GM21381 (cell line): ENCODE data around the gene GOLGB1.

Experiments
- ATAC-seq: cut with Tn5 transposase; IDR thresholded peaks from one replicate; pipeline ENCODE4 v1.9.1; 2021; ENCODE audit warnings: mild to moderate bottlenecking, moderate library complexity; ENCODE audit not compliant: unreplicated experiment

The GOLGB1 gene

GRCh38 chr3:121645054-121645453 is 104.5 kb downstream of the GOLGB1 start:
- no peak for ATAC-seq

GRCh38 chr3:121642601-121643314 is 106.8 kb downstream of the GOLGB1 start:
- ATAC-seq = no peak

GRCh38 chr3:121641127-121641526 is 108.4 kb downstream of the GOLGB1 start:
- no peak for ATAC-seq

DNA sequence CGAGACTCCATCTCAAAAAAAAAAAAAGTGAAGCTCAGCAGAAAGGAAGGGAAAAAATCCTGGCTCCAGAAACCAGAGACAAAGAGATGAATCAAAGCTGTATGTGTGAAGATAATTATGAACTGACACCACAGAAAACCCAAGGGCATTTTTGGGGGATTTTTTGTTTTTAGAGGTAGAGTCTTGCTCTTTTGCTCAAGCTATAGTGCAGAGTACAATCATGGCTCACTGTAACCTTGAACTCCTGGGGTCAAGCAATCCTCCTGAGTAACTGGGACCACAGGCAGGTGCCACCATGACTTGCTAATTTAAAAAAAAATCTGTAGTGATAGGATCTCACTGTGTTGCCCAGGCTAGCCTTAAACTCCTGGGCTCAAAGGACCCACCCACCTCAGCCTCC is 111.6 kb downstream of the GOLGB1 start:
- ATAC-seq = no peak

DNA sequence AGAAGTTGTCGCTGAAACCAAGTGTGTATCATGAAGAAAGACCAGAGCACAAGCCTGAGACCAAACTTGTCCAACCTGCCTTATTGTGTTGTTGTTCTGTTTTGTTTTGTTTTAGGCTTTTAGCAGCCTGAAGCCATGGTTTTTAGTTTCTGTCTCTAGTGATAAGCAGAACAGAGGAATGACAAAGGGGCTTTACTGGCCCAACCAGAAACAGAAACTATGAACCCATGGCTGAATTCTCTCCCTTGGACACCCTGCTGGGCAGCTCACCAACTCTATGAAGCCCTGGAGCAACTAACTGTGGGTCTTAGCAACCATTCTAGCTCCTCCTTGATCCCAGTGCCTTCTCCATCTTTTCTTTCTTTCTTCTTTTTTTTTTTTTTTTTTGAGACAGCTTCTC is 119.2 kb downstream of the GOLGB1 start:
- ATAC-seq = no peak

DNA sequence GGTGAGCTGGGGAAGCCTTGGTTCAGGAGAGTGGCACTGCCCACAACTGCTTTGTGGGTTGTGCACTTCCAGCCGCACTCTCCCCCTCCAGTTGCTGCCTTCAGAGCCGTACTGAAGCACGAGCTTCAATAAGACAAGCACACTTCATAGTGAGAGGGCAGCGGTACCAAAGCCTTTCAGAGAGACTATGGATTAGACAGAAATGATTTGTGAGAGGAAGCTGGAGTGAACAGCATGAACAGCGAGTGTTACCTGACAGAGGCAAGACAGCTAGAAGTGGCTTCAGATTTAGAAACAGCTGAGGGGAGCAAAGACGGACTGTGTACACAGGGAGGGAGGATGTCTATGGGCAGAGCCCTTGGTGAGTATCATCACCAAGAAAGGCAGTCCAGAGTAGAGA is 119.9 kb downstream of the GOLGB1 start:
- ATAC-seq = no peak

GRCh38 chr3:121627622-121628021 is 121.9 kb downstream of the GOLGB1 start:
- no peak for ATAC-seq

DNA sequence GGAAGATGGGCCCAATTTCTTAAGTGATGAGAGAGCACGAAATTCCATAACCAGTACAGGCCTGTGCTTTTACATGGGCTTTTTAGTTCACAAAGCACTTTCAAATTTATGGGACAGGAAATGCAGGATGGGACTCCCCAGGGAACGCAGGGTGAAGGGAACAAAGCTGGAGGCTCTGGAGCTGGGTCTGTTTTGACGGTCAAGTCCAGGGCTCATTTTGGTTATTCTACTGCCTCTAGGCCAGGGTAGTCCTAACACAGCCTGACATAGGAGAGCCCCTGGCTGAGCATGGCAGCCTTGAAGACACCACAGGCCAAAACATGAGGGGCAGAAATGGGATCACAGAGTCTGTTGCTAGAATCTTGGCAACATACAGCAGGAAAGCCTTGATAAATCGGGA is 122.3 kb downstream of the GOLGB1 start:
- no peak for ATAC-seq

GRCh38 chr3:121626495-121626894 is 123.0 kb downstream of the GOLGB1 start:
- no peak for ATAC-seq

GRCh38 chr3:121624147-121624899 is 125.2 kb downstream of the GOLGB1 start:
- ATAC-seq = no peak

DNA sequence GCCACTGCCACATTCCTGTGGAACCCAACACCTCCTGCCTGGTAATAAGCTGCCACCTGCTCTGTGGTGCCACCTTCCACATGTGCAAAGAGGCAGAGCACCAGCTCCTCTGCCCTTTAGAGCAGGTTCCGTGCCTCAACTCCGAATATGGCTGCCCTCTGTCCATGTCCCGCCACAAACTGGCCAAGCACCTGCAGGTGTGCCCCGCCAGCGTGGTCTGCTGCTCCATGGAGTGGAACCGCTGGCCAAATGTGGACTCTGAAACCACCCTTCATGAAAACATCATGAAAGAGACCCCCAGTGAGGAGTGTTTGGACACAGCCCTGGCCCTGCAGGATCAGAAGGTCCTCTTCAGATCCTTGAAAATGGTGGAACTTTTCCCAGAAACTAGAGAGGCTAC is 128.1 kb downstream of the GOLGB1 start:
- no peak for ATAC-seq

DNA sequence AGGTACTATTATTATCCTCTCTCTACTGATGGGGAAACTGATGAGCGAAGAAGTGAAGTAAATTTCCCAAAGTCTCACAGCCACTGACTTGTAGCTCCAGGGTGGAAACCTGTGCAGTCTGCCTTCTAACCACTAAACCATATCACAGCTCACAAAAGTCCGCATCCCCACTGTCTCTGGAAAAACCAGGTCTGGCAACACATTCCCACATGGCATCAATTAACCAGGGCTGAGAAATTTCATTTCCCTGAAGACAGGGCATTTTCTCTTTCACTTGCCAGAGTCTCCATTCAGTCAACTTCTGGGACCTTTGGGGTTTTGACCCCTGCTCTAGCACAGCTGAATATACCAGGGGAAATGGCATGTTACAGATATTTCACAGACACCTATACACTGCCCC is 129.8 kb downstream of the GOLGB1 start:
- no peak for ATAC-seq
